Activated naive CD8-positive, alpha-beta T cell treated with anti-CD3 and anti-CD28 coated beads, Interleukin-2, amount 10 ng/mL, durations not matched to agents 7 days and 5 days (primary cell): ENCODE results near the gene LIME1. TPM values are rescaled to one million over a fixed set of nuclear protein-coding genes. Genes with fewer than 3 reads are reported as not detected.
"Not testable (repeated sequence)": the region's sequence is repeated elsewhere in the genome, so short reads cannot be mapped to it uniquely, and the experiment has no call there.

Experiments used
- ATAC-seq: fragments of 150-1000 bp; cut with Tn5 transposase; one replicate; pipeline ENCODE4 v1.10.0; 2021; ENCODE audit warnings: low read depth, moderate library complexity
- POLR2A ChIA-PET: fragments of 350-600 bp; sonication (Branson Sonifier 250); formaldehyde crosslinking; loops from one replicate; lab custom pipeline; 2021; ENCODE audit warnings: antibody characterized with exemption; lab: Charles Lee
- DNase-seq: peaks from one replicate; pipeline ENCODE4 v3.0.0; 2021
- H3K27ac Mint-ChIP-seq: one replicate; pipeline ENCODE4 v1.8.0; 2022; ENCODE audit warnings: mild to moderate bottlenecking, mixed read lengths
- H3K27me3 Mint-ChIP-seq: one replicate; pipeline ENCODE4 v1.8.0; 2022; ENCODE audit warnings: mild to moderate bottlenecking, moderate library complexity, mixed read lengths
- H3K36me3 Mint-ChIP-seq: one replicate; pipeline ENCODE4 v1.8.0; 2021; ENCODE audit warnings: mild to moderate bottlenecking, mixed read lengths
- H3K4me1 Mint-ChIP-seq: one replicate; pipeline ENCODE4 v1.8.0; 2021; ENCODE audit warnings: mixed read lengths
- H3K4me3 Mint-ChIP-seq: one replicate; pipeline ENCODE4 v1.8.0; 2022; ENCODE audit warnings: mild to moderate bottlenecking, moderate library complexity, mixed read lengths
- H3K9me3 Mint-ChIP-seq: one replicate; pipeline ENCODE4 v1.8.0; 2021; ENCODE audit warnings: mixed read lengths
- total RNA-seq, 2 experiments: library from RNA; stranded (reverse); gene quantifications; one replicate each; pipeline ENCODE4 v1.2.3, GENCODE V29; 2021

LIME1 gene
- total RNA-seq, 2 experiments from 2014 or later = 144 to 159 TPM

DNA sequence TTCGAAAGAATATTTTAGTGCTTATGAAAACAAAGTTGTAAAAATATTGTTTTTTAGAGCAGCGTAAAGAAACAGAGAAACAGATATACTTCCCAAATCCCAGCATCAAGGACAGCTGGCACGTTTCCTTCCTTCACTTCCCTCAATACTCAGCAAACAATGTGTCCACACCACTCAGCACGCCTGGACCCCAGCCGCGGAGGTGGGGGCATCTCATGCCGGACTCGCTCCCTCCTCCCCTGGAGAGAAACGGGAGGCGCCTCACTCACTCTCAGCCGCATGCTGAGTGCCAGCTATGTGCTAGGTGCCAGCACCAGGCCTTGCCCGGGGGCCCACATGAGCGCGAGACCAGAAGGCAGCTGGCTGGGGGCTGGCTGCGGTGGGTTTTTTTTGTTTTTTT, 37.8 kb downstream of the LIME1 start:
- Mint-ChIP-seq H3K27ac (no peak overlapping the region), H3K9me3 (no peaks in the 10 kb centered on the region), H3K4me1 (no peaks in the 10 kb centered on the region), H3K4me3 (no peak overlapping the region), H3K36me3 (no peaks in the 10 kb centered on the region), H3K27me3 (no peaks in the 10 kb centered on the region)
- ATAC-seq (no peak), DNase-seq (no peak)
- POLR2A ChIA-PET = interaction anchor here (0.6 kb wide), 1 partner anchor 34 kb away, joined by 3 read pairs; no protein-coding TSS in a partner anchor

DNA sequence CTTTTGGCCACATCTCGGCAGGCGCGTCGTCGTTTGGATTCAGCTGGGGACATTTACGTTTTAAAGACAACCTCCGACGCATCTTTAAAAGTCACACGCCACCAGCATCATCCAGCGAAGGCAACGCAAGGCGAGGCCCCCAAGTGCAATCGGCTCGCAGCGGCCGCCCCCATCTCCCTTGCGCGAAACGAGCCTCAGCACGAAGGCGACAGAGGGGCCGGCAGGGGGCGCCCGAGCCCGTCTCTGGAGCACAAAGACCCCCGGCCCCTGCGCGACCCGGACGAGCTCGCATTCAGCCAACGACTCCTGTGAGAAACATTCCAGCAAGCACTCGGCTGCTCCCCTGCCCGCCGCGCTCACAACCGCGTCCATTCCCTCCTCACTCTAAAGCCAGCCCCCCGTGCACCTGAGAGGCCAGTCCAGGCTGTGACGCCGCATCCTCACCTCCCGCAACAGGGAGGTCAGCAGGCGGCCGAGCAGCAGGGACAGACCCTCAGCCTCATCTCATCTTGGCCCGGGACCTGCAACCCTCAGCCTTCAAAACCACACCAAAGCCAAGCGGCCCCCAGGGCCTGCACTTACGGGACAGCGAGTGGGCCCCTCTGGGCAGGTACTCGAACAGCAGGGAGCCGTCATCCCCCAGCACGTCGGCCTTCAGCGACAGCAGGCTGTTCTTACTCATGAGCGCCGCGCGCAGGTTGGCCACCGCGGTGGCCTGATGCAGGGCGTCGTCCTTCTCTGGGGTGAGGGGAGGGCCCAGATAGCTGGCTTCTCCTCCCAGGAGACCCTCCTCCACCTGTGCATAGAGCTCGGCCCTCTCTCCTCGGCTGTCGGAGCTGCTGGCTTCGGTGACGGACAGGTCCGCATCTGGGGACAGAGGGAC, 38.9 kb downstream of the LIME1 start:
- H3K36me3 Mint-ChIP-seq = no peaks in the 10 kb centered on the region
- ATAC-seq = no peak
- POLR2A ChIA-PET = interaction anchor here (1.0 kb wide), 1 partner anchor 37 kb away, joined by 3 read pairs; no protein-coding TSS in a partner anchor
- H3K9me3 Mint-ChIP-seq = no peaks in the 10 kb centered on the region
- H3K27me3 Mint-ChIP-seq = no peaks in the 10 kb centered on the region
- peak; percentile 59 for DNase-seq
- no peak overlapping the region for H3K27ac Mint-ChIP-seq
- no peaks in the 10 kb centered on the region for H3K4me1 Mint-ChIP-seq
- H3K4me3 Mint-ChIP-seq = peak overlapping the region; percentile 25

DNA sequence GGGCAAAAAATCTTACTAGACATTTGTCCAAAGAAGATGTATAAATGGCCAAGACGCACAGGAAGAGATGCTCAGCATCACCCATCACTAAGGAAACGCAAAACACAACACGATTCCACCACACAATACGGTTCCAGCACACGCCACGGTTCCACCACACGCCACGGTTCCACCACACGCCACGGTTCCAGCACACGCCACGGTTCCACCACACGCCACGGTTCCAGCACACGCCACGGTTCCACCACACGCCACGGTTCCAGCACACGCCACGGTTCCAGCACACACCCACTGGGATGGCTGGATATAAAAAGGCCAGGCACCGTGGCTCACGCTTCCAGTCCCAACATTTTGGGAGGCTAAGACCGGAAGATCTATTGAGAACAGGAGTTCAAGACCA, 40.4 kb downstream of the LIME1 start:
- H3K27ac Mint-ChIP-seq = not testable (repeated sequence)

DNA sequence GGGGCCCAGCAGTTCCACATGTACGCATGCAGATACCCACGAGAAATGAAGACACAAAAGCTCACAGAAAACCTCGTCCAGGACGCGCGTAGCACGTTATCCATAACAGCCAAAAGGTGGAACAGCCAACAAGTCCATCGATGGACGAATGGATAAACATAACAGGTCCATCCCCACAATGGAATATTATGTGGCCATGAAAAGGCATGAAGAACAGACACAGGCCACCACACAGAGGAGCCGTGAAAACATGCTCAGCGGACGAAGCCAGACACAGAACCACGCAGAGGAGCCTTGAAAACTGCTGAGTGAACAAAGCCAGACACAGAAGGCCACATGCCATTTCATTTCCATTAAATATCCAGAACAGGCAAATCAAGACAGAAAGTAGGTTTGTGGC, 41.1 kb downstream of the LIME1 start:
- Mint-ChIP-seq H3K36me3 (no peaks in the 10 kb centered on the region), H3K4me1 (peaks cover 13% of the 10 kb centered on the region), H3K4me3 (no peak overlapping the region), H3K27ac (no peak overlapping the region), H3K27me3 (peaks cover 4% of the 10 kb centered on the region), H3K9me3 (no peaks in the 10 kb centered on the region)
- ATAC-seq (no peak), DNase-seq (no peak)
- POLR2A ChIA-PET = no interaction called here

More for the DNA sequence above, 40.4 kb downstream of the LIME1 start:
- DNase-seq, H3K4me3 Mint-ChIP-seq, POLR2A ChIA-PET, H3K36me3 Mint-ChIP-seq, H3K27me3 Mint-ChIP-seq, H3K4me1 Mint-ChIP-seq, ATAC-seq, H3K9me3 Mint-ChIP-seq: not testable (repeated sequence)

- POLR2A ChIA-PET = interaction anchor here (1.1 kb wide), 1 partner anchor 38 kb away, joined by 3 read pairs; no protein-coding TSS in a partner anchor
- Mint-ChIP-seq H3K4me3 (no peak overlapping the region), H3K27ac (no peak overlapping the region), H3K4me1 (peaks cover 14% of the 10 kb centered on the region), H3K27me3 (peaks cover 4% of the 10 kb centered on the region), H3K36me3 (no peaks in the 10 kb centered on the region), H3K9me3 (no peaks in the 10 kb centered on the region)
- no peak for ATAC-seq
- DNase-seq = no peak
Measured at GRCh38 chr20:63778034-63778752, 41.7 kb downstream of the LIME1 start.

DNA sequence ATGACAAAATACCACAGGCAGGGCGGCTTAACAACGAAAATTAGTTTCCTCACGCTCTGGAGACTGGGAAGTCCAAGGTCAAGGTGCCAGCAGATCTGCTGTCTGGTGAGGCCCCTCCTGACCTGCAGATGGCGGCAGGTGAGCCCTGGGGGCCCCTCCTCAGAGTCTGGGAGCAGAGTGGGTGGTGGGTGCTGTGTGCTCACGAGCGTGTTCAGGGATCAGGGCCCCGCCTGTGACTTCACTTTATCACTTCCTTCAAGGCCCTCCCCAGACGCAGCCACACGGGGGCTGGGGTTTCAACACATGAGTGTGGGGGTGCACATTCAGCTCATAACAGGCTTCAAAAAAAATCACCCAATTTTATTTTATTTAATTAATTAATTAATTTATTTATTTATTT, 42.4 kb downstream of the LIME1 start:
- H3K36me3 Mint-ChIP-seq = no peaks in the 10 kb centered on the region

GRCh38 chr20:63781181-63781580, 44.7 kb downstream of the LIME1 start:
- no peak for DNase-seq
- Mint-ChIP-seq H3K27me3 (peaks cover 4% of the 10 kb centered on the region), H3K27ac (no peak overlapping the region), H3K36me3 (no peaks in the 10 kb centered on the region), H3K9me3 (no peaks in the 10 kb centered on the region), H3K4me1 (peaks cover 18% of the 10 kb centered on the region), H3K4me3 (peak overlapping the region; percentile 36)
- ATAC-seq = no peak
- POLR2A ChIA-PET = interaction anchor here (0.6 to 0.7 kb wide), 2 partner anchors 30 to 95 kb away, joined by 3 read pairs; no protein-coding TSS in a partner anchor

More for the DNA sequence above, 42.4 kb downstream of the LIME1 start:
- Mint-ChIP-seq H3K27ac (no peak overlapping the region), H3K4me3 (no peak overlapping the region), H3K9me3 (no peaks in the 10 kb centered on the region), H3K4me1 (peaks cover 14% of the 10 kb centered on the region), H3K27me3 (peaks cover 4% of the 10 kb centered on the region)
- DNase-seq = no peak
- ATAC-seq = no peak
- POLR2A ChIA-PET = interaction anchor here (1.1 kb wide), 1 partner anchor 38 kb away, joined by 3 read pairs; no protein-coding TSS in a partner anchor

DNA sequence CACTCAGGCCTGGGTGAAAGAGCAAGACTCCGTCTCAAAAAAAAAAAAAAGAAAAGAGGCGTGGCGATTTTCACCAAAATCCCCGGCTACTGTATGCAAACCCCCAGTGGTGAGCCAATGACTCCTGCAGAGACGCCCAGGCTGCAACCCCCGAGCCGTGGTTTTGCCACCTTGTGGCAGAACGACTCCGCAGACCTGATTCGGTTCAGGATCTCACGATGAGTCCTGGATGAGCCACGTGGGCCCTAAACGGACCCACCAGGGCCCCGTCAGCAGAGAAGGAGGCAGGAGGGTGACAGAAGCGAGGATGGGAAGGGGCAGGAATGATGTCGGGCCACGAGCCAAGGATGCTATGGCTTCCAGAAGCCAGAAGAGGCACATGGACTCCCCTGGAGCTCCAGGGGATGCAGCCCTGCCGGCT, 45.6 kb downstream of the LIME1 start:
- ATAC-seq = peak; percentile 90
- H3K36me3 Mint-ChIP-seq = no peaks in the 10 kb centered on the region
- H3K27ac Mint-ChIP-seq = peak overlapping the region; percentile 71
- H3K4me3 Mint-ChIP-seq = peak overlapping the region; percentile 32
- peaks cover 4% of the 10 kb centered on the region for H3K27me3 Mint-ChIP-seq
- H3K4me1 Mint-ChIP-seq = peaks cover 21% of the 10 kb centered on the region
- DNase-seq = peak; percentile 58
- POLR2A ChIA-PET = interaction anchor here (0.6 to 0.7 kb wide), 2 partner anchors 31 to 96 kb away, joined by 3 read pairs; no protein-coding TSS in a partner anchor
- H3K9me3 Mint-ChIP-seq = no peaks in the 10 kb centered on the region

DNA sequence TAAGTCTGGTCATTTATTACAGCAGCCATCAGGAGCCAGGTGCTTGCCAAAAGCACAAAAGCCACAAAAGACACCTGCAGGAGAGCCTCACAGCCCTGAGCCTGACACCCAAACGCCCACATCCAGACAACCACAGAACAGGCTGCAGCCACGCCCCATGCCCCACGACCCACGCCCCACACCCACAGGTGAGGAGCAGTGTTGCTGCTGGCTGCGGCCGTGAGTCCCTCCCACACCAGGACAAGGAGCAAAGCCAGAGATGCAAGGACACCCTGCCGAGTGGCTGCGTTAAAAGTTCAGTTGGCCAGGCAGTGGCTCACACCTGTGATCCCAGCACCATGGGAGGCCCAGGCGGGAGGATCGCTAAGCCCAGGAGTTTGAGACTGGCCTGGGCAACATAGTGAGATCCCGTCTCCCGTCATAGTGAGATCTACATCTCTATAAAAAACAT, 46.1 kb downstream of the LIME1 start:
- ATAC-seq (no peak), DNase-seq (no peak)
- Mint-ChIP-seq H3K27ac (no peak overlapping the region), H3K9me3 (no peaks in the 10 kb centered on the region), H3K4me3 (no peak overlapping the region), H3K27me3 (peaks cover 4% of the 10 kb centered on the region), H3K36me3 (no peaks in the 10 kb centered on the region), H3K4me1 (peaks cover 21% of the 10 kb centered on the region)
- POLR2A ChIA-PET = no interaction called here

GRCh38 chr20:63783970-63784369, 47.5 kb downstream of the LIME1 start:
- Mint-ChIP-seq H3K27ac (no peak overlapping the region), H3K4me1 (peaks cover 21% of the 10 kb centered on the region), H3K4me3 (no peak overlapping the region), H3K9me3 (no peaks in the 10 kb centered on the region), H3K36me3 (no peaks in the 10 kb centered on the region), H3K27me3 (peaks cover 4% of the 10 kb centered on the region)
- DNase-seq = no peak
- ATAC-seq = no peak
- POLR2A ChIA-PET = no interaction called here

DNA sequence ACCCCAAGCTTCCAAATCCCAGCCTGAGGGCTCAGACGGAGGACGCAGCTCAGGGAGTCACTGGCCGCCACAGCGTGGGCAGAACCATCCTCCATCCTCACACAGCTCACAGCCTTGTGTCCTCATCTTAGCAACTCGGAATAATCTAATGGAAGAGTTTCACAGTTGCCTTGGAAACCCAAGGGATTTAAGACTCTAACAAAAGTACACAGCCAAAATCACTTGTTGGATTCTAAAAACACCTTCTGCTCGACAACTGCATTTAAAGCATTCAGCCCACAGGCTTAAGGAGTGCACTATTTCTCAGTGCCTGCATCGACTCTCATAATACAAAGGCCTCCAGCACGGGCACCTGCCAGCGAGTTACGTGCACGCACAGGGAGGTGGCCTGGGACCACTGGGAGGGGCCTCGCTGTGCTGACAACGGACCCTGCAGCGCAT, 49.2 kb downstream of the LIME1 start:
- no peak for ATAC-seq
- Mint-ChIP-seq H3K4me1 (peaks cover 21% of the 10 kb centered on the region), H3K4me3 (no peak overlapping the region), H3K9me3 (no peaks in the 10 kb centered on the region), H3K27me3 (peaks cover 4% of the 10 kb centered on the region), H3K36me3 (no peaks in the 10 kb centered on the region), H3K27ac (peak overlapping the region; percentile 30)
- DNase-seq = no peak
- POLR2A ChIA-PET = no interaction called here

DNA sequence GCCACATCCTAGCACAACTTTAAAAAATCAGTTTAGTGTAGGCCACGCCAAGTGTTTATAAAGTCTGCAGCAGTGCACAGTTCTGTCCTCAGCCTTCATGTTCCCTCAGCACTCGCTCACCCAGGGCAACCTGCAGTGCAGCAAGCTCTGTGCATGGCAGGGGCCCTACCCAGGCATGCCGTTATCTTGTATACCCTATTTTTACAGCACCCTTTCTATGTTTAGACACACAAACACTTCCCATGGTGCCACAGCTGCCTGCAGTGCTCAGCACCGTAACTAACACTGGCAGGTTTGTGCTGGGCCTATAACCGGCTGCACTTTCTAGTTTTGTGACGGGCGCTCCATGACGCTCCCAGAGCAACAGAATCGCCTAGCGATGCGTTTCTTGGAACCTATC, 50.8 kb downstream of the LIME1 start:
- Mint-ChIP-seq H3K27ac (no peak overlapping the region), H3K27me3 (peaks cover under 1% of the 10 kb centered on the region)
- no peak for ATAC-seq

GRCh38 chr20:63787749-63788148, 51.3 kb downstream of the LIME1 start:
- Mint-ChIP-seq H3K27ac (no peak overlapping the region), H3K27me3 (no peaks in the 10 kb centered on the region), H3K36me3 (no peaks in the 10 kb centered on the region), H3K9me3 (no peaks in the 10 kb centered on the region), H3K4me1 (peaks cover 7% of the 10 kb centered on the region), H3K4me3 (no peak overlapping the region)
- ATAC-seq (no peak), DNase-seq (no peak)
- POLR2A ChIA-PET = no interaction called here

More for the DNA sequence above, 50.8 kb downstream of the LIME1 start:
- H3K4me3 Mint-ChIP-seq = no peak overlapping the region
- peaks cover 11% of the 10 kb centered on the region for H3K4me1 Mint-ChIP-seq
- no peaks in the 10 kb centered on the region for H3K36me3 Mint-ChIP-seq
- H3K9me3 Mint-ChIP-seq = no peaks in the 10 kb centered on the region
- no peak for DNase-seq
- POLR2A ChIA-PET = no interaction called here
